Fibroblast of pulmonary artery (primary cell): ENCODE measurements around the gene MID2.
"Not testable (repeated sequence)": the region's sequence is repeated elsewhere in the genome, so short reads cannot be mapped to it uniquely, and the experiment has no call there.

Source experiments
- DNase-seq: peaks from one replicate; pipeline ENCODE4 v3.0.0-alpha.2; 2010; ENCODE audit warnings: low read depth
- H3K4me3 ChIP-seq: replicated peaks from 2 replicates; pipeline ENCODE4 v1.5.1; 2011; ENCODE audit warnings: low read depth, mild to moderate bottlenecking, control low read depth, low read length, moderate library complexity
- CTCF ChIP-seq: IDR thresholded peaks from 2 replicates; pipeline ENCODE4 v1.5.1; 2011; ENCODE audit warnings: mild to moderate bottlenecking, control low read depth, low read length, inconsistent platforms; ENCODE audit errors: missing control alignments

The MID2 gene

GRCh38 chrX:107856289-107856688 lies 30.6 kb downstream of the MID2 start:
- H3K4me3 ChIP-seq, result no peak overlapping the region
- TF ChIP-seq CTCF, result no peak
- DNase-seq, result no peak

- DNase-seq, H3K4me3 ChIP-seq: not testable (repeated sequence)
Observed at GRCh38 chrX:107857041-107857440, 31.4 kb downstream of the MID2 start.

GRCh38 chrX:107857837-107858236 lies 32.2 kb downstream of the MID2 start:
- no peak for DNase-seq
- no peak for TF ChIP-seq CTCF
- no peak overlapping the region for H3K4me3 ChIP-seq

- no peak for TF ChIP-seq CTCF
- DNase-seq, result peak; percentile 1
- H3K4me3 ChIP-seq, result no peak overlapping the region
Observed at GRCh38 chrX:107861056-107861455, 35.4 kb downstream of the MID2 start.

- DNase-seq, result no peak
- TF ChIP-seq CTCF, result no peak
- no peak overlapping the region for H3K4me3 ChIP-seq
Observed at GRCh38 chrX:107871136-107871535, 45.5 kb downstream of the MID2 start.

- DNase-seq, result no peak
- H3K4me3 ChIP-seq, result no peak overlapping the region
- TF ChIP-seq CTCF, result no peak
Observed at GRCh38 chrX:107878106-107878505, 52.4 kb downstream of the MID2 start.

GRCh38 chrX:107880054-107880610 lies 54.5 kb downstream of the MID2 start:
- no peak for TF ChIP-seq CTCF
- no peak for DNase-seq
- no peak overlapping the region for H3K4me3 ChIP-seq
